ENCODE results near the gene STAMBPL1. TPM values are rescaled to one million over a fixed set of nuclear protein-coding genes. Genes with fewer than 3 reads are reported as not detected.
A peak's percentile ranks its signal among the peaks of the same experiment; 100 is the strongest.

The STAMBPL1 gene
- polyA plus RNA-seq, 1 donor from 2014 or later: 21.9 TPM

DNA sequence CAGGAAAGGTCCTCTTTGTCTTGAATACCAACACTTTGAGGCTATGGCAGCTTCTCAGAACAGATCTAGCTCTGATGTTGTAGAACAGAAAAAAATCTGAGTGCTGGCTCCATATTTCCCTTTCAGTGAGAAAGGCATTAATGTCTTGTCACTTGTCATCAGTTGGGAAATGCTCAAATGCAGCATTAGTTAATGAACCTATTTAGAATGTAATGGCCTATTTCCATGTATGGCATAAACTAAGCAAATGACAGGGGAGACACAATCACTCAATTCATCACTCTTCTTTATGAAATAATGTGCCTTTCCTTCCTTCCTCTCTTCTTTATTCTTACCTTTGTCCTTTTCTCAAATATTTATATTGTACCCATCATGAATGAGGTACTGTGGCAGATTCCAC lies 5.0 kb upstream of the STAMBPL1 start:
- Histone ChIP-seq H3K36me3 (ENCODE audit: insufficient read depth, low read length) (no peaks in the 10 kb centered on the region), H4K20me1 (ENCODE audit: insufficient read depth) (no peaks in the 10 kb centered on the region), H3K9ac (ENCODE audit: low read length) (peak overlapping the region; percentile 43), H3K4me2 (ENCODE audit: low read length) (no peak overlapping the region), H3K9me3 (ENCODE audit: low read length) (no peaks in the 10 kb centered on the region), H3K27ac (ENCODE audit: low read length) (peak overlapping the region; percentile 90), H3K27me3 (ENCODE audit: insufficient read depth, low read depth, low read length) (no peaks in the 10 kb centered on the region), H3K9me2 (ENCODE audit: insufficient read depth, low read length) (no peaks in the 10 kb centered on the region), H3K4me3 (ENCODE audit: low read length) (peak overlapping the region; percentile 16), H3F3A (ENCODE audit: insufficient read depth, low read length, poor library complexity, severe bottlenecking) (peaks cover 7% of the 10 kb centered on the region), H3K79me2 (replicated peaks; ENCODE audit: insufficient read depth, low read length) (no peaks in the 10 kb centered on the region), H2AFZ (ENCODE audit: low read depth, low read length) (peak overlapping the region; percentile 18)
- TF ChIP-seq RAD21 (conservative IDR thresholded peaks at IDR 0.05) (no peak), EP300 (conservative IDR thresholded peaks at IDR 0.05; ENCODE audit: poor library complexity, severe bottlenecking) (peak; percentile 84), POLR2AphosphoS5 (IDR thresholded peaks at IDR 0.05) (peak; percentile 64), REST (IDR thresholded peaks at IDR 0.05; ENCODE audit: borderline replicate concordance) (peak; percentile 8)

GRCh38 chr10:88877298-88877697 lies 2.7 kb upstream of the STAMBPL1 start:
- H3K79me2 ChIP-seq (replicated peaks; ENCODE audit: insufficient read depth, low read length): no peaks in the 10 kb centered on the region
- TF ChIP-seq RAD21 (conservative IDR thresholded peaks at IDR 0.05) (no peak), EZH2 (IDR thresholded peaks at IDR 0.05; ENCODE audit: borderline replicate concordance, insufficient read depth, low read length, poor library complexity, severe bottlenecking) (no peak), EP300 (conservative IDR thresholded peaks at IDR 0.05; ENCODE audit: poor library complexity, severe bottlenecking) (no peak), MXI1 (conservative IDR thresholded peaks at IDR 0.05; ENCODE audit: poor library complexity, severe bottlenecking) (no peak), TAF1 (IDR thresholded peaks at IDR 0.05; ENCODE audit: low read depth) (no peak), CTCF (IDR thresholded peaks at IDR 0.05; ENCODE audit: poor library complexity, severe bottlenecking) (no peak), REST (IDR thresholded peaks at IDR 0.05; ENCODE audit: borderline replicate concordance) (no peak), SMC3 (conservative IDR thresholded peaks at IDR 0.05; ENCODE audit: poor library complexity) (no peak), POLR2AphosphoS5 (IDR thresholded peaks at IDR 0.05) (no peak)
- no peaks in the 10 kb centered on the region for H3K9me2 ChIP-seq (ENCODE audit: insufficient read depth, low read length)
- no peaks in the 10 kb centered on the region for H4K20me1 ChIP-seq (ENCODE audit: insufficient read depth)
- H3K9me3 ChIP-seq (ENCODE audit: low read length): no peaks in the 10 kb centered on the region
- H3K4me2 ChIP-seq (ENCODE audit: low read length): no peak overlapping the region
- no peaks in the 10 kb centered on the region for H3K36me3 ChIP-seq (ENCODE audit: insufficient read depth, low read length)
- H2AFZ ChIP-seq (ENCODE audit: low read depth, low read length): no peak overlapping the region
- no peak overlapping the region for H3K9ac ChIP-seq (ENCODE audit: low read length)
- no peaks in the 10 kb centered on the region for H3K27me3 ChIP-seq (ENCODE audit: insufficient read depth, low read depth, low read length)
- no peak overlapping the region for H3K4me3 ChIP-seq (ENCODE audit: low read length)
- no peak overlapping the region for H3K27ac ChIP-seq (ENCODE audit: low read length)
- H3F3A ChIP-seq (ENCODE audit: insufficient read depth, low read length, poor library complexity, severe bottlenecking): peaks cover 7% of the 10 kb centered on the region

Measured in neural cell (in vitro differentiated cells).